HG03159 (cell line): Measurements from ENCODE around the gene CENPP.

Experiments used
- ATAC-seq: cut with Tn5 transposase; IDR thresholded peaks from one replicate; pipeline ENCODE4 v1.9.1; 2021; ENCODE audit warnings: mild to moderate bottlenecking, moderate library complexity; ENCODE audit not compliant: unreplicated experiment

The CENPP gene

GRCh38 chr9:92650839-92651621 is 325.3 kb downstream of the CENPP start:
- ATAC-seq: no peak

- no peak for ATAC-seq
Measured at GRCh38 chr9:92652461-92652860, 326.7 kb downstream of the CENPP start.

- ATAC-seq: no peak
Measured at GRCh38 chr9:92654481-92655301, 328.9 kb downstream of the CENPP start.

GRCh38 chr9:92655366-92655765 is 329.6 kb downstream of the CENPP start:
- no peak for ATAC-seq

- ATAC-seq: no peak
Measured at GRCh38 chr9:92655896-92656536, 330.3 kb downstream of the CENPP start.

- ATAC-seq: no peak
Measured at GRCh38 chr9:92656537-92656925, 330.8 kb downstream of the CENPP start.

GRCh38 chr9:92657296-92658094 is 331.7 kb downstream of the CENPP start:
- no peak for ATAC-seq

- ATAC-seq: no peak
Measured at GRCh38 chr9:92658176-92658575, 332.4 kb downstream of the CENPP start.

GRCh38 chr9:92658611-92659010 is 332.9 kb downstream of the CENPP start:
- no peak for ATAC-seq

- no peak for ATAC-seq
Measured at GRCh38 chr9:92659601-92660000, 333.8 kb downstream of the CENPP start.

GRCh38 chr9:92660266-92660665 is 334.5 kb downstream of the CENPP start:
- no peak for ATAC-seq

- no peak for ATAC-seq
Measured at GRCh38 chr9:92661127-92661526, 335.4 kb downstream of the CENPP start.

GRCh38 chr9:92661743-92662142 is 336.0 kb downstream of the CENPP start:
- no peak for ATAC-seq

GRCh38 chr9:92663126-92663525 is 337.4 kb downstream of the CENPP start:
- no peak for ATAC-seq

- ATAC-seq: no peak
Measured at GRCh38 chr9:92663951-92664350, 338.2 kb downstream of the CENPP start.

GRCh38 chr9:92664394-92665152 is 338.8 kb downstream of the CENPP start:
- no peak for ATAC-seq

GRCh38 chr9:92665836-92666235 is 340.1 kb downstream of the CENPP start:
- ATAC-seq: no peak

- no peak for ATAC-seq
Measured at GRCh38 chr9:92666236-92666635, 340.5 kb downstream of the CENPP start.

- no peak for ATAC-seq
Measured at GRCh38 chr9:92666912-92667532, 341.3 kb downstream of the CENPP start.
